ENCODE data around the gene UQCC2. TPM values are rescaled to one million over a fixed set of nuclear protein-coding genes. Genes with fewer than 3 reads are reported as not detected.

UQCC2 gene
- total and polyA plus RNA-seq, 2 donors (not counting 1 experiment from before 2014, with no cell fraction given) = 13.2 to 16.6 TPM

DNA sequence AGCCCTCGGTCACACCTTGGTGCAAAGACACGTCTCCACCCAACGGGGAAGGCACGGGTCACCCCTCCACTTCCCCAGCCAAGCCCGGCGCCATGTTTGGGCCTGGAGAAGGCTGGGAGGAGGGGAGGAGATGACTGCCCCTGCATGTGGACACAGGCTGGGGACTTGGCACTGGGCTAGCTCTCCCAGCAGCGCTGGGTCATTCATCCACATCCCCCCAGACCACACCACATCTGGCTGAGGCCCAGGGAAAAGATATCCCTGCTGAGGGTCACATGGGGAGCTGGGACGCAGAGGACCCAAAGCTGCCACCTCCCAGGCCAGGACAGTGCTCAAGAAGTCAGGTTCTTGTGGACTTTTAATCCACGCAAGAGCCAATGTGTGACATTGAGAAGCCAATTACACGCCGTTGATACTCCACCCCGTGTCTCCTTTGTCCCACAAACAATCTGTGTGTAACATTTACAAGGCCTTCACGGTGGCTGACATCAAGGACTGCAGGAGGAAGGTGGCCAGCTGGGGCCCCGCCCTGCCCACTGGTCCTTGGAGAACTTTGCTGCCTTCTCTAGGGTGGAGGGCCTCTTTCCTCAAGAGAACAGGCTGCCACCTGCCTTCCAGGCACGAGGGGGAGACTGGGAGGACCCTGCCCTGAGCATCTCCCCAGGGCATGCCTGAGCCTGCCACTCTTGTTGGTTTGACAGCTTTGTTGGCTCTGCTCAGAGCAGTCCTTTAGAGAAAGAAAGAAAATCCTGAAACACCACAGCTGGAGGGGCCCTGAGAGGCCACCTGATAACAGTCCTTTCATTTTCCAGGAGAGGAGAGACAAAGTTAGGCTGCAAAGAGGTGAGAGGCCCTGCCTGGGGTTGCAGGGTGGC is 40.5 kb upstream of the UQCC2 start:
- ChIA-PET POLR2A (no interaction called here), CTCF (no interaction called here)
- Histone ChIP-seq H3K4me1 (ENCODE audit: control insufficient read depth in 2 of 2, insufficient read depth in 2 of 2, low read length in 2 of 2) (peaks cover 0 to 3% of the 10 kb centered on the region in 2 donors), H3K27ac (ENCODE audit: low read length in 2 of 2) (no peak overlapping the region), H2AFZ (ENCODE audit: insufficient read depth, low read depth, low read length, poor library complexity, severe bottlenecking) (no peak overlapping the region), H4K20me1 (ENCODE audit: control insufficient read depth, insufficient read depth, low read length, poor library complexity, severe bottlenecking) (no peaks in the 10 kb centered on the region), H3K4me2 (replicated peaks; ENCODE audit: low read depth, low read length, poor library complexity, severe bottlenecking) (no peak overlapping the region), H3K9me3 (ENCODE audit: control extremely low read depth in 1 of 3, control insufficient read depth in 2 of 3, insufficient read depth in 1 of 3, low read length in 2 of 3) (no peaks in the 10 kb centered on the region), H3K9ac (ENCODE audit: low read length) (no peak overlapping the region), H3K79me2 (ENCODE audit: control insufficient read depth, insufficient read depth, low read length) (no peaks in the 10 kb centered on the region), H3K4me3 (ENCODE audit: control extremely low read depth in 1 of 5, extremely low read depth in 1 of 5, insufficient read depth in 1 of 5, low read depth in 2 of 5, low read length in 4 of 5) (no peak overlapping the region), H3K36me3 (replicated peaks in 1 of 2; ENCODE audit: control extremely low read depth in 1 of 2, control insufficient read depth in 1 of 2, extremely low read depth in 1 of 2, insufficient read depth in 2 of 2, low read length in 1 of 2) (no peaks in the 10 kb centered on the region), H3K27me3 (replicated peaks in 1 of 4; ENCODE audit: control extremely low read depth in 1 of 4, control insufficient read depth in 3 of 4, insufficient read depth in 4 of 4, low read length in 3 of 4) (peaks cover 0 to 7% (median 3%) of the 10 kb centered on the region in 4 experiments)
- intact Hi-C loops (cut with micrococcal nuclease) = no loop called here
- H3K4me3 Mint-ChIP-seq = no peak overlapping the region
- H3K9me3 Mint-ChIP-seq (ENCODE audit: insufficient read depth) = no peaks in the 10 kb centered on the region
- 65% methylated on average over 9 of the region's 15 CpGs for WGBS (ENCODE audit: insufficient coverage)
- ATAC-seq (ENCODE audit: low read depth) = no peak
- H3K27ac Mint-ChIP-seq = no peak overlapping the region
- H3K4me1 Mint-ChIP-seq = peaks cover 2% of the 10 kb centered on the region
- no peak for TF ChIP-seq EZH2 (IDR thresholded peaks at IDR 0.05; ENCODE audit: borderline replicate concordance, insufficient read depth, low read depth, low read length, poor library complexity, severe bottlenecking)
- TF ChIP-seq, protein P1, sequence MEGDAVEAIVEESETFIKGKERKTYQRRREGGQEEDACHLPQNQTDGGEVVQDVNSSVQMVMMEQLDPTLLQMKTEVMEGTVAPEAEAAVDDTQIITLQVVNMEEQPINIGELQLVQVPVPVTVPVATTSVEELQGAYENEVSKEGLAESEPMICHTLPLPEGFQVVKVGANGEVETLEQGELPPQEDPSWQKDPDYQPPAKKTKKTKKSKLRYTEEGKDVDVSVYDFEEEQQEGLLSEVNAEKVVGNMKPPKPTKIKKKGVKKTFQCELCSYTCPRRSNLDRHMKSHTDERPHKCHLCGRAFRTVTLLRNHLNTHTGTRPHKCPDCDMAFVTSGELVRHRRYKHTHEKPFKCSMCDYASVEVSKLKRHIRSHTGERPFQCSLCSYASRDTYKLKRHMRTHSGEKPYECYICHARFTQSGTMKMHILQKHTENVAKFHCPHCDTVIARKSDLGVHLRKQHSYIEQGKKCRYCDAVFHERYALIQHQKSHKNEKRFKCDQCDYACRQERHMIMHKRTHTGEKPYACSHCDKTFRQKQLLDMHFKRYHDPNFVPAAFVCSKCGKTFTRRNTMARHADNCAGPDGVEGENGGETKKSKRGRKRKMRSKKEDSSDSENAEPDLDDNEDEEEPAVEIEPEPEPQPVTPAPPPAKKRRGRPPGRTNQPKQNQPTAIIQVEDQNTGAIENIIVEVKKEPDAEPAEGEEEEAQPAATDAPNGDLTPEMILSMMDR (IDR thresholded peaks at IDR 0.05) = no peak
- H3K27me3 Mint-ChIP-seq = peaks cover 30% of the 10 kb centered on the region
- DNase-seq = no peak

All from B cell (primary cell).